Smooth muscle cell of the umbilical artery (primary cell): ENCODE measurements around the gene ANKRD1. TPM values are rescaled to one million over a fixed set of nuclear protein-coding genes. Genes with fewer than 3 reads are reported as not detected.

Experiments
- total RNA-seq: library from RNA; depleted of rRNA; stranded (reverse); fragments of >200 nt; gene quantifications from 2 replicates; pipeline ENCODE4 v1.2.3, GENCODE V29; 2014

ANKRD1 gene
- total RNA-seq, result 6.2 and 56.1 TPM in 2 replicates

DNA sequence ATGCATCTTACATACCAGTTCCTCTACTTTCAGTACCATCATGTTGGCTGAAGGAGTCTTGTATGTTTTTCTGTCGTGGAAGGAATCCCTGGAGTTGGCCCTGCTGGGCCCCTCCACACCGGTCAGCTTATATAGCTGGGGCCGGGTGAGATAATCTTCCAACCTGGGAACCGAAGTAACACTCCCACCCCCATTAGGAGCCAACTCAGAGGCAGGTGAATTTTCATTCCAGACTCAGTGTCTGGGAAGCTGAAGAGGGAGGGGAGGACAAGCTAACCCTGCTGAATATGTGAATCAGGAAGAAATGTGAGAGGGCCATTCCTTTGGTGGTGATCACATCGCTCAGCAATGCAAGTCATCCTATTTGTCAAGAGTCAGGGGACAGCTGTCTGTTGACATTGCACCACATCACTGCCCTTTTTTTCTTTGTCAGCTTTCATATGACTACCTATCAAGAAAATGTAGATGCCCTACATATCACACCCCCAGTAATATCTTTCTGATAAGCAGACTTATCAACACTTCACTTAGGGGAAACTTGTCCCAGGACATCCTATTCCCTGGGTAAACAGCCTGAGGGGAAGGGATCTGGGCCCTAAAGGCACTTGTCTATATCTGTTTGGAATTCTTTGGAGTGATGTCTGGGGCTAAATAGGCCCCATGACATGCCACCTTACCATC is at the start of gene ANKRD1:
Gene ANKRD1 (minus strand): TSS at position 102 of the 681 bp plus-strand sequence. CDS start 60 bp downstream, at position 42.

GRCh38 chr10:90871766-90872647 is 48.9 kb downstream of the ANKRD1 start, which contains the start of gene RPP30:
Gene RPP30, plus strand, starts transcription at chr10:90871974. Its CDS starts 13 bp downstream, at chr10:90871987.

Other genes with a start within 250 kb of the ANKRD1 start
- gene HTR7, start 63.0 kb downstream of the ANKRD1 start, total RNA-seq, result 11.0 and 22.9 TPM in 2 replicates
- gene RPP30, start 49.1 kb downstream of the ANKRD1 start, total RNA-seq, result 28.5 and 29.8 TPM in 2 replicates